Adrenal gland (tissue), 12 donors: Measurements from ENCODE around the gene PRKACA. TPM values are rescaled to one million over a fixed set of nuclear protein-coding genes. Genes with fewer than 3 reads are reported as not detected.
"Not testable (repeated sequence)": the region's sequence is repeated elsewhere in the genome, so short reads cannot be mapped to it uniquely, and the experiment has no call there.

Experiments used
- DNase-seq, 7 donors: peaks; one replicate each; pipeline ENCODE4 v3.0.0-alpha.2; 2019 to 2020
- H3K27ac ChIP-seq, 5 donors: fragments of 200-600 bp; sonication (generic) in 4 of 5; 1 replicate in 3 of 5; 2 replicates in 2 of 5; pipeline versions ENCODE4 v1.5.1 to v1.8.0; 2016 to 2020; ENCODE audit warnings: mild to moderate bottlenecking in 1 of 5
- H3K27me3 ChIP-seq: fragments of 200-600 bp; 2 replicates; pipeline ENCODE4 v1.8.0; 2021
- H3K36me3 ChIP-seq, 2 donors: fragments of 200-600 bp; replicated peaks in 1 of 2; 1 replicate in 1 of 2; 2 replicates in 1 of 2; pipeline versions ENCODE4 v1.5.1 to v1.8.0; 2018 to 2022
- H3K4me1 ChIP-seq, 2 donors: fragments of 200-600 bp; replicated peaks in 1 of 2; 1 replicate in 1 of 2; 2 replicates in 1 of 2; pipeline versions ENCODE4 v1.5.1 to v1.8.0; 2018 to 2021
- H3K4me3 ChIP-seq, 4 donors: fragments of 200-600 bp; sonication (generic) in 3 of 4; one replicate each; pipeline ENCODE4 v1.5.1; 2016 to 2018
- H3K9me3 ChIP-seq, 3 donors: fragments of 200-600 bp; sonication (generic) in 1 of 3; replicated peaks in 1 of 3; 1 replicate in 2 of 3; 2 replicates in 1 of 3; pipeline versions ENCODE4 v1.5.1 to v1.8.0; 2016 to 2021
- POLR2A ChIP-seq, 2 donors: fragments of 450-650 bp; IDR thresholded peaks; one replicate each; pipeline ENCODE4 v1.6.1; 2017; ENCODE audit warnings: antibody characterized with exemption in 2 of 2, mild to moderate bottlenecking in 2 of 2, moderate library complexity in 1 of 2
- WGBS, 4 donors: extraction: QIAGEN DNeasy Blood & Tissue Kit in 2 of 4; methylation state at CpG; one replicate each; pipeline versions ENCODE4 v1.1.5 to v1.1.7; 2013 to 2017; 5-methylcytosine and 5-hydroxymethylcytosine counted together
- intact Hi-C, 2 donors: fragments of 100-400 bp; cut with DNase I; formaldehyde crosslinking; loops; one replicate each; pipeline versions ENCODE4 v1.14.1 to v1.15.0; 2022 to 2023
- polyA plus RNA-seq, 3 donors: library from polyadenylated mRNA; stranded (reverse); fragments of 200-250 nt in 2 of 3; fragments of 350-450 nt in 1 of 3; fragmentation: Illumina TruSeq in 1 of 3; extraction: RNeasy Lipid Tissue Mini Kit (QIAGEN cat#74804) in 1 of 3; gene quantifications; one replicate each; pipeline ENCODE4 v1.2.3, GENCODE V29; 2013 to 2014
- total RNA-seq, 9 donors: library from RNA; depleted of rRNA in 4 of 9; stranded (reverse); fragments of >200 nt in 4 of 9; fragments of 120-200 nt in 1 of 9; fragmentation: NEBNext Ultra II Directional in 1 of 9; extraction: Animal tissue kit (Norgen Biotek cat#: 25700) in 1 of 9; gene quantifications; one replicate each; pipeline versions ENCODE4 v1.1.0 to v1.2.4, GENCODE V29; 2013 to 2023
- TF ChIP-seq, protein P1 (sequence below), 6 experiments: fragments of 450-650 bp in 4 of 6; fragments of 200-600 bp in 2 of 6; sonication (generic) in 1 of 6; IDR thresholded peaks; 1 replicate in 5 of 6; 2 replicates in 1 of 6; pipeline versions ENCODE4 v1.5.1 to v1.8.0; 2016 to 2021; ENCODE audit warnings: antibody characterized with exemption in 6 of 6, mild to moderate bottlenecking in 2 of 6, moderate library complexity in 1 of 6
- donor health status: healthy with polysubstance abuse.
- donor health status: Bipolar disorder and iron deficiency.
- donor health status: DM: yes; HTN: yes; CAD: no.
- donor health status: DM: no; HTN: no; CAD: no.
- donor health status: DM: no; HTN: no; CAD: no.
- donor health status: DM: yes; HTN: yes; CAD: no.

PRKACA gene
- total and polyA plus RNA-seq, 12 donors, result 74.1 to 457 (median 150) TPM

DNA sequence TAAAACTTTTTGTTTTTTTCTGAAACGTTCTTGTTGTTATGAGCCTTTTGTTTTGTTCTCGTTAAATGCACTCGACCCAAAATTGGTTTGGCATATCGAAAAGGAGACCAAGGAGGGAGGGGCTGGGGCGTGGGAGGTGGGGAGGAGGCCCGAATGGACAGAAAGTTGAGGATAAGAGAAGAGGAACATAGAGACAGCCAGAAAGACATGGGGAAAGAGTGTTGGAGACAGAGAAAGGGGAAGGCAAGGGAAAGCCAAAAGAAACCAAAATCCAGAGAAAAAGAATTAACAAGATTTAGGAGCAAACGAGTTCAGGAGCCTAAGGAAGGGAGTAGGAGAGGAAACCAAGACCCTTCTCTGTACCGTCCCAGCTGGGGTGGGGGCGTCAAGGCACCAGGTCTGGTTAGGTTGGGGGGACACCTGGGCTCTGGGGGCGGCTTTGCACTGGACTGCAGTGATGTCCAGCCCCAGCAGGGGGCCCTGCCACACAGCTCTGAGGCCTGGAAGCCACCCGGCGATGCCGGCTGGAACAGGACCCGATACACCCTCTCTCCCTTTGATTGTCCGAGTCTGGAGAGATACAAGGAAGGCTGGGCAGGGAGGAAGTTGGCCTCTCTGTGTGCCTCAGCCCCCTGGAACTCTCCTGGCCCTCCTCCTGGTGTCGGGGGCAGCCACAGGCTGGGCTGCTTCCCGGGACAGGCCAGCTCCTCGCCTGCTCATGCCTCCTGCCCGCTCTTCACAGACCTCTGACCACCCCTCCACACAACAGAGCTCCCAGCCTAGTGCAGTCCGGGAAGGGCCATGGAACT is 30.4 kb upstream of the PRKACA start:
- Histone ChIP-seq H3K27me3 (no peaks in the 10 kb centered on the region), H3K4me1 (peaks cover 11 to 18% of the 10 kb centered on the region in 2 donors), H3K9me3 (no peaks in the 10 kb centered on the region), H3K27ac (peak overlapping the region in 2 of 5 donors; percentile 43 to 70), H3K36me3 (peaks cover 0 to 11% of the 10 kb centered on the region in 2 donors), H3K4me3 (no peak overlapping the region)
- intact Hi-C loops, result no loop called here
- 31 to 44% (median 36%) methylated on average over 11 to 20 of the region's 20 CpGs for WGBS, 4 donors
- DNase-seq, result peak; percentile 61 to 86 (median 74)
- TF ChIP-seq, protein P1, sequence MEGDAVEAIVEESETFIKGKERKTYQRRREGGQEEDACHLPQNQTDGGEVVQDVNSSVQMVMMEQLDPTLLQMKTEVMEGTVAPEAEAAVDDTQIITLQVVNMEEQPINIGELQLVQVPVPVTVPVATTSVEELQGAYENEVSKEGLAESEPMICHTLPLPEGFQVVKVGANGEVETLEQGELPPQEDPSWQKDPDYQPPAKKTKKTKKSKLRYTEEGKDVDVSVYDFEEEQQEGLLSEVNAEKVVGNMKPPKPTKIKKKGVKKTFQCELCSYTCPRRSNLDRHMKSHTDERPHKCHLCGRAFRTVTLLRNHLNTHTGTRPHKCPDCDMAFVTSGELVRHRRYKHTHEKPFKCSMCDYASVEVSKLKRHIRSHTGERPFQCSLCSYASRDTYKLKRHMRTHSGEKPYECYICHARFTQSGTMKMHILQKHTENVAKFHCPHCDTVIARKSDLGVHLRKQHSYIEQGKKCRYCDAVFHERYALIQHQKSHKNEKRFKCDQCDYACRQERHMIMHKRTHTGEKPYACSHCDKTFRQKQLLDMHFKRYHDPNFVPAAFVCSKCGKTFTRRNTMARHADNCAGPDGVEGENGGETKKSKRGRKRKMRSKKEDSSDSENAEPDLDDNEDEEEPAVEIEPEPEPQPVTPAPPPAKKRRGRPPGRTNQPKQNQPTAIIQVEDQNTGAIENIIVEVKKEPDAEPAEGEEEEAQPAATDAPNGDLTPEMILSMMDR (IDR thresholded peaks at IDR 0.05), result peak; percentile 68 to 84 (median 75)
- no peak for TF ChIP-seq POLR2A (IDR thresholded peaks at IDR 0.05)

DNA sequence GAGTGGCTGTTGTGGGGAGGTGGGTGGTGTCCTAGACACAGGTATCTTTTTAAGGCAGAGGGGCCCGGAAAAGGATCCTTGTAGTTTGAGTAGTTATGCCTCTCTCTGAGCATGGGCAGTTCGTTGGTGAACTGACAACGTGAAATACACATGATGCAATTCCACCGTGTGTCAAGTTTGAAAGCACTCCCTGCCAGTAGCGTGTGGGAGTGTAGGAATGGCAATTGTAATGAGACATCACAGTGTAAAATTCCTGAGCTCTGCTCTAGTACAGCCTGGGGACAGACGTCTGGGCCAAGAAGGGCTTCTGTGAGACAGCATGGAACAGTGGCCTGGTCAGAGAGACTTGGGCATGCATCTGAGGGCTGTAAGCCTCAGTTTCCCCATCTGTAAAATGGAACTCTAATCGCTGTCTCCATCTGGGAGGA is 29.2 kb upstream of the PRKACA start:
- H3K4me1 ChIP-seq, result peaks cover 11 to 18% of the 10 kb centered on the region in 2 donors
- DNase-seq, result no peak
- WGBS, 4 donors, result 67 to 77% (median 73%) methylated on average over 7 of the region's 7 CpGs
- H3K27ac ChIP-seq, result no peak overlapping the region
- no peak for TF ChIP-seq POLR2A (IDR thresholded peaks at IDR 0.05)
- TF ChIP-seq, protein P1 (IDR thresholded peaks at IDR 0.05), result no peak
- H3K36me3 ChIP-seq, result peaks cover 0 to 3% of the 10 kb centered on the region in 2 donors
- H3K4me3 ChIP-seq, result no peak overlapping the region
- intact Hi-C loops, result no loop called here
- no peaks in the 10 kb centered on the region for H3K9me3 ChIP-seq
- H3K27me3 ChIP-seq, result no peaks in the 10 kb centered on the region

DNA sequence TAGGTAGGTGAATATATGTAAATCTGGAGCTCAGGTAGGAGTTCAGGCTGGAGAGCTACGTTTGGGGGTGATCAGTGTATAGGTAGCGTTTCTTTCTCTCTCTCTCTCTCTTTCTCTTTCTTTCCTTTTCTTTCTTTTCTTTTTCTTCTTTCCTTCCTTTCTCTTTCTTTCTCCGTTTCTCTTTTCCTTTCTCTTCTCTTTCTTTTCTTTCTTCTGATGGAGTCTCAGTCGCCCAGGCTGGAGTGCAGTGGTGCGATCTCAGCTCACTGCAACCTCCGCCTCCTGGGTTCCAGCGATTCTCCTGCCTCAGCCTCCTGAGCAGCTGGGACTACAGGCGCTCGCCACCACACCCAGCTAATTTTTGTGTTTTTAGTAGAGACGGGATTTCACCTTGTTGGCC is 28.6 kb upstream of the PRKACA start:
- H3K27ac ChIP-seq, H3K9me3 ChIP-seq, intact Hi-C loops, H3K27me3 ChIP-seq, H3K4me3 ChIP-seq, DNase-seq, H3K36me3 ChIP-seq: not testable (repeated sequence)
- 85 to 95% (median 93%) methylated on average over 8 to 10 of the region's 10 CpGs for WGBS, 4 donors
- peaks cover 11 to 18% of the 10 kb centered on the region in 2 donors for H3K4me1 ChIP-seq

DNA sequence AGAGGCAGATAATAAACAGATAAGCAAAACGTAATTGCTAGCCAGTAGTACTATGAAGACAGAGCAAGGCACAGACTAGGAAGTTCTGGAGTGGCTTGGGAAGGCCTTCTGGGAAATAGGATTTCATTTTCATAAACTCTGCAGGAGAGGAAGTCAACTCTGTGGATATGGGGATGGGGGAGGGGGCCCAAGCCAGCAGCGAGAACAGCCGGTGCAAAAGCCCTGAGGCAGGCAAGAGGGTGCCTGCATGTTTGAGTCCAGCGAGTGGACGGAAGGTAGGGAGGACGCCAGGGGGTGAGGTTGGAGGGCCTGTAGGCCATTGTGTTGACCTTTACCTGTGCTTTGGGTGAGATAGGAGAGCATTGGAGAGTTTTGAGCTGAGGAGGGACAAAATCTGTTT is 27.8 kb upstream of the PRKACA start:
- Histone ChIP-seq H3K27ac (no peak overlapping the region), H3K4me3 (no peak overlapping the region), H3K36me3 (no peaks in the 10 kb centered on the region), H3K27me3 (no peaks in the 10 kb centered on the region), H3K4me1 (peaks cover 11 to 17% of the 10 kb centered on the region in 2 donors), H3K9me3 (no peaks in the 10 kb centered on the region)
- intact Hi-C loops, result no loop called here
- TF ChIP-seq POLR2A (IDR thresholded peaks at IDR 0.05), result no peak
- TF ChIP-seq, protein P1 (IDR thresholded peaks at IDR 0.05), result no peak
- no peak for DNase-seq
- WGBS, 4 donors, result 81 to 88% (median 85%) methylated on average over 6 of the region's 6 CpGs
